IPS-15b (cell line): Measurements from ENCODE around the gene ZSCAN5B.
A peak's percentile ranks its signal among the peaks of the same experiment; 100 is the strongest.

Experiments
- H3K27me3 ChIP-seq: one replicate; pipeline ENCODE4 v1.6.1; 2013; ENCODE audit warnings: low read length; ENCODE audit not compliant: control insufficient read depth, insufficient read depth
- H3K36me3 ChIP-seq: one replicate; pipeline ENCODE4 v1.6.1; 2013; ENCODE audit warnings: low read length; ENCODE audit not compliant: control insufficient read depth, insufficient read depth
- H3K4me1 ChIP-seq: one replicate; pipeline ENCODE4 v1.6.1; 2013; ENCODE audit warnings: mild to moderate bottlenecking, low read length; ENCODE audit not compliant: control insufficient read depth, insufficient read depth
- H3K4me3 ChIP-seq: one replicate; pipeline ENCODE4 v1.5.1; 2013; ENCODE audit warnings: low read depth, low read length
- H3K9ac ChIP-seq: one replicate; pipeline ENCODE4 v1.6.1; 2013; ENCODE audit warnings: low read depth, mild to moderate bottlenecking, low read length
- H3K9me3 ChIP-seq: one replicate; pipeline ENCODE4 v1.6.1; 2013; ENCODE audit warnings: mild to moderate bottlenecking, low read length; ENCODE audit not compliant: control insufficient read depth, insufficient read depth

Gene ZSCAN5B

GRCh38 chr19:56142087-56142787, 55.3 kb downstream of the ZSCAN5B start:
- no peaks in the 10 kb centered on the region for H3K27me3 ChIP-seq
- peak overlapping the region; percentile 82 for H3K4me3 ChIP-seq
- H3K4me1 ChIP-seq: peaks cover 2% of the 10 kb centered on the region
- no peaks in the 10 kb centered on the region for H3K9me3 ChIP-seq
- H3K9ac ChIP-seq: peak overlapping the region; percentile 70
- H3K36me3 ChIP-seq: peaks cover 4% of the 10 kb centered on the region

GRCh38 chr19:56141417-56141993, 56.1 kb downstream of the ZSCAN5B start:
- Histone ChIP-seq H3K36me3 (no peaks in the 10 kb centered on the region), H3K9me3 (no peaks in the 10 kb centered on the region), H3K4me1 (peaks cover 2% of the 10 kb centered on the region), H3K4me3 (peak overlapping the region; percentile 82), H3K27me3 (no peaks in the 10 kb centered on the region), H3K9ac (peak overlapping the region; percentile 70)

DNA sequence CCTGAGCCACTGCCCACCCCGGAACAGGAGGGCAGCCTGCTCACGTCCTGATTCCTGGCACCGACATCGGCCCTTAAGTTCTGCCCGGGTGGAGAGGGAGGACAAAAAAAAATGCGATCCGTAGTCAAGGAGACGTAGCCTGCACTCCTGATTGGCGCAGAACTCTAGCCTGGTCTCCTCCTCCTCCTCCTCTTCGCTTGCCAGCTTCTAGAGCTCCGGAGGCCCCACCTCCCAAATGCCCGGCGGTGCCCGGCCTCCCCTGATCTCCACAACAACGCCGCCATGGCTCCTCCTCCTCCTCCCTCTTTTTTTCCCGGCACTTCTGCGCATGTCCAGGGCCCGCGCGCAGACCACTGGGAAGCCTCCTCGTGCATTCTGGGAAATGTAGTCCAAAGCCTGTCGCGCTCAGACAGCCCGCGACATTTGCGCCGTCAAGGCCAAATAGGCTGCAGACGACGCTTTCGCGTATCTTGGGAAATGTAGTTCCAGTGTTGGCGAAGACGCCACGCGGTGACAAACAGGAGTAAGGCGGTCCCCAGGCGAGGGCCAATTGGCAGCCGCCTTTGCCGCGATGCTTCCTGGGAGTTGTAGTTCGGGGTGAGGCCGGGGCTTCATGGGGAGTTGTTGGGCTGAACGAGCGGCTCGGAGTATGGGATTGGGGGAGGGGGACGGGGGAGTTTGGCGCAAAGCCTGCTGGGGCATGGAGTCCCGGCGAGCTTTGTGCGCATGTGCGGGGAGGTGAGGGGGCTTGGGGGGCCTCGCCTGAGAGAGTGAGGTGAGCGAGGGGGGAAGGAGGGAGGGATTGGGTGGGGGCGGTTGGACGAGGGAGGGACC, 56.8 kb downstream of the ZSCAN5B start, which contains the start of gene ZNF444:
Gene ZNF444, plus strand, starts transcription at position 705 of the 834 bp plus-strand sequence. CDS start 5,625 bp downstream, outside the sequence.
- Histone ChIP-seq H3K4me3 (peak within 1 kb of the TSS; percentile 82), H3K4me1 (peaks cover 8% of the 10 kb centered on the region), H3K27me3 (no peaks in the 10 kb centered on the region), H3K9ac (peak within 1 kb of the TSS; percentile 70), H3K36me3 (no peaks in the 10 kb centered on the region), H3K9me3 (no peaks in the 10 kb centered on the region)

- Histone ChIP-seq H3K36me3 (no peaks in the 10 kb centered on the region), H3K9ac (no peak overlapping the region), H3K4me1 (peaks cover 12% of the 10 kb centered on the region), H3K27me3 (no peaks in the 10 kb centered on the region), H3K9me3 (no peaks in the 10 kb centered on the region), H3K4me3 (peak overlapping the region; percentile 70)
Measured at GRCh38 chr19:56139847-56140582, 57.6 kb downstream of the ZSCAN5B start.
